GM23338 (cell line): ENCODE data around the gene ROPN1L. TPM values are rescaled to one million over a fixed set of nuclear protein-coding genes. Genes with fewer than 3 reads are reported as not detected.
"Not testable (repeated sequence)": the region's sequence is repeated elsewhere in the genome, so short reads cannot be mapped to it uniquely, and the experiment has no call there.

Experiments
- ATAC-seq: fragments of 200-7000 bp; cut with Tn5 transposase; 3 replicates; pipeline ENCODE4 v1.9.1; 2020
- DNase-seq: peaks from one replicate; pipeline ENCODE4 v3.0.0-alpha.2; 2015; ENCODE audit warnings: low spot score
- H2AFZ ChIP-seq: fragments of 200-600 bp; sonication (generic); 2 replicates; pipeline ENCODE4 v1.8.0; 2016; ENCODE audit warnings: antibody characterized with exemption, mild to moderate bottlenecking, moderate library complexity
- H3F3A ChIP-seq: fragments of 200-600 bp; sonication (generic); replicated peaks from 2 replicates; pipeline ENCODE4 v1.8.0; 2017; ENCODE audit warnings: antibody characterized with exemption, mixed run types, low read depth
- H3K27ac ChIP-seq: fragments of 200-600 bp; sonication (generic); 2 replicates; pipeline ENCODE4 v1.6.1; 2016; ENCODE audit warnings: low read depth
- H3K27me3 ChIP-seq: fragments of 200-600 bp; sonication (generic); 2 replicates; pipeline ENCODE4 v1.8.0; 2016; ENCODE audit warnings: mild to moderate bottlenecking, mixed run types, moderate library complexity; ENCODE audit not compliant: insufficient read depth
- H3K36me3 ChIP-seq: fragments of 200-600 bp; sonication (generic); 2 replicates; pipeline ENCODE4 v1.8.0; 2016; ENCODE audit warnings: mild to moderate bottlenecking; ENCODE audit not compliant: insufficient read depth
- H3K4me1 ChIP-seq: fragments of 200-600 bp; sonication (generic); 2 replicates; pipeline ENCODE4 v1.8.0; 2016; ENCODE audit warnings: mild to moderate bottlenecking, moderate library complexity; ENCODE audit not compliant: insufficient read depth
- H3K4me2 ChIP-seq: fragments of 200-600 bp; sonication (generic); 2 replicates; pipeline ENCODE4 v1.7.1; 2017; ENCODE audit warnings: mixed run types
- H3K4me3 ChIP-seq: fragments of 200-600 bp; sonication (generic); 2 replicates; pipeline ENCODE4 v1.6.1; 2016; ENCODE audit warnings: mixed run types
- H3K79me2 ChIP-seq: fragments of 200-600 bp; sonication (generic); replicated peaks from 2 replicates; pipeline ENCODE4 v1.8.0; 2017; ENCODE audit warnings: mild to moderate bottlenecking; ENCODE audit not compliant: insufficient read depth
- H3K9me2 ChIP-seq: fragments of 200-600 bp; sonication (generic); 2 replicates; pipeline ENCODE4 v1.8.0; 2017; ENCODE audit not compliant: insufficient read depth
- H4K20me1 ChIP-seq: fragments of 200-600 bp; sonication (generic); replicated peaks from 2 replicates; pipeline ENCODE4 v1.8.0; 2017; ENCODE audit warnings: mild to moderate bottlenecking; ENCODE audit not compliant: insufficient read depth
- H3K27ac Mint-ChIP-seq: 2 replicates; pipeline ENCODE4 v1.8.0; 2020; ENCODE audit warnings: inconsistent platforms, mild to moderate bottlenecking, moderate library complexity, mixed read lengths
- H3K27me3 Mint-ChIP-seq: 3 replicates; pipeline ENCODE4 v1.8.0; 2022; ENCODE audit warnings: low read depth, mild to moderate bottlenecking, moderate library complexity, mixed read lengths, inconsistent platforms; ENCODE audit not compliant: insufficient read depth, poor library complexity
- H3K36me3 Mint-ChIP-seq: 3 replicates; pipeline ENCODE4 v1.8.0; 2021; ENCODE audit warnings: low read depth, mild to moderate bottlenecking, inconsistent platforms, moderate library complexity, mixed read lengths
- H3K4me1 Mint-ChIP-seq: 3 replicates; pipeline ENCODE4 v1.8.0; 2020; ENCODE audit warnings: mild to moderate bottlenecking, inconsistent platforms, mixed read lengths
- H3K4me3 Mint-ChIP-seq: 3 replicates; pipeline ENCODE4 v1.8.0; 2021; ENCODE audit warnings: moderate library complexity, mild to moderate bottlenecking, inconsistent platforms, mixed read lengths
- H3K9me3 Mint-ChIP-seq: 3 replicates; pipeline ENCODE4 v1.8.0; 2020; ENCODE audit warnings: moderate library complexity, mild to moderate bottlenecking, inconsistent platforms, mixed read lengths
- microRNA-seq: library from miRNA; unstranded; fragments of <30 nt; microRNA quantifications from one replicate; pipeline ENCODE4, GENCODE V29; 2017
- polyA plus RNA-seq: library from polyadenylated mRNA; unstranded; fragments of >200 nt; fragmentation: Nextera tagmentation; extraction: Ambion mirVana; gene quantifications from 2 replicates; pipeline ENCODE4 v1.2.1, GENCODE V29; 2016
- small RNA-seq: library from RNA; depleted of rRNA; stranded (forward); fragments of <200 nt; gene quantifications from one replicate; pipeline ENCODE3, GENCODE V24; 2014; ENCODE audit warnings: low replicate concordance
- total RNA-seq: library from RNA; depleted of rRNA; stranded (reverse); fragments of >200 nt; shearing (Covaris generic); gene quantifications from 2 replicates; pipeline ENCODE4 v1.2.3, GENCODE V29; 2014; rRNA removed

The ROPN1L gene
- total and polyA plus RNA-seq, 2 experiments from 2014 or later: 0.57 TPM; not detected in 1

- H3K36me3 Mint-ChIP-seq, H3K27me3 ChIP-seq, H3F3A ChIP-seq, H4K20me1 ChIP-seq, H3K4me3 ChIP-seq, H3K9me2 ChIP-seq, H3K27ac ChIP-seq, H3K4me1 ChIP-seq, ATAC-seq, H3K79me2 ChIP-seq, H3K9me3 Mint-ChIP-seq, DNase-seq, H3K27me3 Mint-ChIP-seq, H3K4me3 Mint-ChIP-seq, H3K4me2 ChIP-seq, H3K36me3 ChIP-seq, H3K27ac Mint-ChIP-seq: not testable (repeated sequence)
- 0 out of 2 replicates have a peak overlapping the region, but pooled peaks have one; percentile 88 for H2AFZ ChIP-seq
- H3K4me1 Mint-ChIP-seq: peaks cover 14% of the 10 kb centered on the region
Measured at GRCh38 chr5:10514572-10514971, 72.9 kb downstream of the ROPN1L start.

Small RNA genes within 50 kb of the gene (microRNA-seq; reads per million reads assigned to microRNA genes)
- gene MIR6131: not detected

Small RNA genes within 50 kb of the gene (small RNA-seq; reads per million reads assigned to genes)
- not detected for gene MIR6131

Other genes starting within 250 kb of the ROPN1L start
- gene ATPSCKMT, start 192.0 kb upstream of the ROPN1L start, total RNA-seq: 19.3 and 22.9 TPM in 2 replicates
- 8.9 and 10.0 TPM in 2 replicates for gene ATPSCKMT, start 192.0 kb upstream of the ROPN1L start, polyA plus RNA-seq
- gene CCT5, start 191.6 kb upstream of the ROPN1L start, total RNA-seq: 604 and 661 TPM in 2 replicates
- 576 and 627 TPM in 2 replicates for gene CCT5, start 191.6 kb upstream of the ROPN1L start, polyA plus RNA-seq
- 13.2 and 23.3 TPM in 2 replicates for gene CMBL, start 134.0 kb upstream of the ROPN1L start, total RNA-seq
- 23.5 and 24.1 TPM in 2 replicates for gene CMBL, start 134.0 kb upstream of the ROPN1L start, polyA plus RNA-seq
- 72.7 and 77.5 TPM in 2 replicates for gene MARCHF6, start 88.2 kb upstream of the ROPN1L start, total RNA-seq
- 50.9 and 70.8 TPM in 2 replicates for gene MARCHF6, start 88.2 kb upstream of the ROPN1L start, polyA plus RNA-seq
- 13.0 and 15.4 TPM in 2 replicates for gene ANKRD33B, start 122.2 kb downstream of the ROPN1L start, total RNA-seq
- gene ANKRD33B, start 122.2 kb downstream of the ROPN1L start, polyA plus RNA-seq: 2.7 and 2.9 TPM in 2 replicates